Activated CD8-positive, alpha-beta memory T cell treated with anti-CD3 and anti-CD28 coated beads, Interleukin-2, amount 50 U/mL, for 24 hours (primary cell): Measurements from ENCODE around the gene FAAH.

ENCODE experiments used
- DNase-seq: peaks from one replicate; pipeline ENCODE4 v3.0.0-alpha.2; 2020; ENCODE audit errors: extremely low read depth

FAAH gene

GRCh38 chr1:46449223-46450159 lies 55.4 kb downstream of the FAAH start:
- DNase-seq, result no peak

GRCh38 chr1:46450160-46450517 lies 56.0 kb downstream of the FAAH start:
- DNase-seq, result no peak

- DNase-seq, result no peak
Measured at GRCh38 chr1:46451948-46452930, 58.1 kb downstream of the FAAH start.

GRCh38 chr1:46452931-46453325 lies 58.8 kb downstream of the FAAH start:
- no peak for DNase-seq

- DNase-seq, result no peak
Measured at GRCh38 chr1:46453449-46453848, 59.3 kb downstream of the FAAH start.

- no peak for DNase-seq
Measured at GRCh38 chr1:46455951-46456350, 61.8 kb downstream of the FAAH start.

- DNase-seq, result no peak
Measured at GRCh38 chr1:46456411-46456963, 62.4 kb downstream of the FAAH start.

GRCh38 chr1:46457178-46457577 lies 63.1 kb downstream of the FAAH start:
- no peak for DNase-seq

- DNase-seq, result no peak
Measured at GRCh38 chr1:46458190-46458589, 64.1 kb downstream of the FAAH start.

GRCh38 chr1:46458846-46459245 lies 64.7 kb downstream of the FAAH start:
- no peak for DNase-seq

GRCh38 chr1:46459315-46459714 lies 65.2 kb downstream of the FAAH start:
- DNase-seq, result no peak

GRCh38 chr1:46461017-46461808 lies 67.1 kb downstream of the FAAH start:
- no peak for DNase-seq

GRCh38 chr1:46461809-46462448 lies 67.8 kb downstream of the FAAH start:
- DNase-seq, result no peak
